Panc1 (cell line): ENCODE results near the gene MAP7.

Experiments used
- CTCF ChIP-seq: fragments of 450-650 bp; IDR thresholded peaks from 2 replicates; pipeline ENCODE4 v1.5.1; 2017; ENCODE audit warnings: mild to moderate bottlenecking
- POLR2AphosphoS5 ChIP-seq: IDR thresholded peaks from 2 replicates; pipeline ENCODE4 v1.6.1; 2012; ENCODE audit warnings: mild to moderate bottlenecking, low read depth, low read length, moderate library complexity
- REST ChIP-seq, 2 experiments: IDR thresholded peaks; 2 replicates each; pipeline ENCODE4 v1.6.1; 2011 to 2012; ENCODE audit warnings: low read depth in 2 of 2, control low read depth in 1 of 2, low read length in 1 of 2, mild to moderate bottlenecking in 1 of 2, moderate library complexity in 1 of 2; ENCODE audit not compliant: insufficient read depth in 1 of 2
- SIN3A ChIP-seq: IDR thresholded peaks from 2 replicates; pipeline ENCODE4 v1.6.1; 2012; ENCODE audit warnings: low read depth, mild to moderate bottlenecking, low read length, moderate library complexity, borderline replicate concordance; ENCODE audit not compliant: insufficient read depth
- TCF7L2 ChIP-seq: IDR thresholded peaks from 2 replicates; pipeline ENCODE4 v1.6.1; 2011; ENCODE audit warnings: mild to moderate bottlenecking, low read depth, low read length, inconsistent platforms

GRCh38 chr6:136446145-136446544 lies 104.1 kb downstream of the MAP7 start:
- TF ChIP-seq CTCF: no peak
- no peak for TF ChIP-seq REST (IDR thresholded peaks at IDR 0.05; ENCODE audit: insufficient read depth in 1 of 2, low read depth in 2 of 2, low read length in 1 of 2)
- no peak for TF ChIP-seq SIN3A
- no peak for TF ChIP-seq POLR2AphosphoS5
- TF ChIP-seq TCF7L2: no peak
